HepG2 (cell line): Measurements from ENCODE around the gene TBX10. TPM values are rescaled to one million over a fixed set of nuclear protein-coding genes. Genes with fewer than 3 reads are reported as not detected.

Experiments
- ATAC-seq: fragments of 200-7000 bp; cut with Tn5 transposase; 3 replicates; pipeline ENCODE4 v1.9.1; 2020; ENCODE audit warnings: mild to moderate bottlenecking, moderate library complexity
- BruUV-seq: library from RNA; stranded (reverse); fragments of 400-500 nt; replicated peaks from 2 replicates; lab custom pipeline; 2021; lab: Mats Ljungman, UMichigan
- CTCF ChIA-PET: fragments of 300-600 bp; formaldehyde crosslinking; extraction: SDS; loops from one replicate; lab custom pipeline; 2021; ENCODE audit warnings: low total read pairs, inconsistent platforms, low intra/inter-chr PET ratio; lab: Yijun Ruan, JAX
- POLR2A ChIA-PET: fragments of 350-600 bp; sonication (Branson Sonifier 250); formaldehyde crosslinking; loops from one replicate; lab custom pipeline; 2020; ENCODE audit warnings: antibody characterized with exemption, inconsistent platforms; lab: Yijun Ruan, JAX
- DNase-seq: peaks from one replicate; pipeline ENCODE4 v3.0.0-alpha.2; 2015; ENCODE audit warnings: low spot score
- FAIRE-seq: peaks from 3 replicates; lab custom pipeline; 2011; peaks lifted over from hg19 to GRCh38; lab: Jason Lieb, UNC
- H2AFZ ChIP-seq: one replicate; pipeline ENCODE4 v1.6.1; 2011; ENCODE audit warnings: low read length, inconsistent platforms
- H3K27ac ChIP-seq: fragments of 300-600 bp; 3 replicates; pipeline ENCODE4 v1.8.0; 2011; ENCODE audit warnings: mixed run types, mild to moderate bottlenecking, mixed read lengths, low read length, inconsistent platforms; ENCODE audit not compliant: insufficient read depth; ENCODE audit errors: extremely low read length
- H3K27me3 ChIP-seq, 2 experiments: fragments of 200-600 bp in 1 of 2; 2 replicates in 1 of 2; 3 replicates in 1 of 2; pipeline versions ENCODE4 v1.6.0 to v1.8.0; 2011; ENCODE audit warnings: low read length in 2 of 2, mild to moderate bottlenecking in 2 of 2, moderate library complexity in 2 of 2, inconsistent platforms in 1 of 2; ENCODE audit not compliant: insufficient read depth in 2 of 2, control insufficient read depth in 1 of 2
- H3K36me3 ChIP-seq, 2 experiments: fragments of 200-600 bp in 1 of 2; replicated peaks in 1 of 2; 2 replicates in 1 of 2; 3 replicates in 1 of 2; pipeline versions ENCODE4 v1.5.1 to v1.8.0; 2011; ENCODE audit warnings: low read length in 2 of 2, inconsistent platforms in 1 of 2; ENCODE audit not compliant: insufficient read depth in 2 of 2, control insufficient read depth in 1 of 2
- H3K4me1 ChIP-seq: 2 replicates; pipeline ENCODE4 v1.5.1; 2012; ENCODE audit warnings: low read length, inconsistent platforms; ENCODE audit not compliant: insufficient read depth
- H3K4me2 ChIP-seq: 2 replicates; pipeline ENCODE4 v1.6.0; 2011; ENCODE audit warnings: low read depth, low read length, inconsistent platforms
- H3K4me3 ChIP-seq, 3 experiments: fragments of 200-600 bp in 1 of 3; sonication (generic), shearing (Covaris generic) in 1 of 3; replicated peaks in 1 of 3; 2 replicates each; pipeline ENCODE4 v1.5.1; 2011 to 2016; ENCODE audit warnings: low read length in 3 of 3, inconsistent platforms in 2 of 3, low read depth in 2 of 3, mild to moderate bottlenecking in 2 of 3, control low read depth in 1 of 3, mixed read lengths in 1 of 3; ENCODE audit not compliant: insufficient read depth in 1 of 3
- H3K79me2 ChIP-seq: one replicate; pipeline ENCODE4 v1.6.1; 2011; ENCODE audit warnings: low read length, inconsistent platforms; ENCODE audit not compliant: insufficient read depth
- H3K9ac ChIP-seq: 2 replicates; pipeline ENCODE4 v1.6.0; 2011; ENCODE audit warnings: mild to moderate bottlenecking, low read depth, low read length, inconsistent platforms; ENCODE audit not compliant: insufficient read depth
- H3K9me3 ChIP-seq: 2 replicates; pipeline ENCODE4 v1.5.1; 2012; ENCODE audit warnings: mild to moderate bottlenecking, low read length
- H4K20me1 ChIP-seq: 2 replicates; pipeline ENCODE4 v1.6.0; 2011; ENCODE audit warnings: inconsistent platforms, mild to moderate bottlenecking, low read length, moderate library complexity; ENCODE audit not compliant: insufficient read depth
- FOSL1 ChIP-seq: sonication (generic); formaldehyde crosslinking; IDR thresholded peaks from 2 replicates; pipeline ENCODE4 v1.9.0; 2021; ENCODE audit warnings: missing genetic modification reagents, borderline replicate concordance
- GTF3A ChIP-seq: sonication (generic); formaldehyde crosslinking; conservative IDR thresholded peaks from 2 replicates; pipeline ENCODE4 v1.4.0; 2020; ENCODE audit warnings: mild to moderate bottlenecking, missing genetic modification reagents
- HMGA1 ChIP-seq: sonication (generic); formaldehyde crosslinking; conservative IDR thresholded peaks from 2 replicates; pipeline ENCODE4 v1.4.0; 2020; ENCODE audit warnings: missing genetic modification reagents
- MXI1 ChIP-seq: IDR thresholded peaks from 3 replicates; pipeline ENCODE4 v1.6.1; 2012; ENCODE audit warnings: low read depth, low read length, inconsistent platforms, borderline replicate concordance
- PPARG ChIP-seq: conservative IDR thresholded peaks from 2 replicates; pipeline ENCODE4 v1.6.1; 2016; ENCODE audit warnings: missing biosample characterization, missing genetic modification reagents
- SIX1 ChIP-seq: sonication (generic); formaldehyde crosslinking; IDR thresholded peaks from 2 replicates; pipeline ENCODE4 v1.4.0; 2020; ENCODE audit warnings: missing genetic modification reagents, borderline replicate concordance
- SP4 ChIP-seq: sonication (generic); formaldehyde crosslinking; IDR thresholded peaks from 2 replicates; pipeline ENCODE4 v1.8.1; 2023; ENCODE audit warnings: mild to moderate bottlenecking, missing genetic modification reagents
- SPEN ChIP-seq: sonication (generic); formaldehyde crosslinking; IDR thresholded peaks from 2 replicates; pipeline ENCODE4 v1.5.1; 2020; ENCODE audit warnings: low read depth, mild to moderate bottlenecking, missing genetic modification reagents
- SUZ12 ChIP-seq: fragments of 150-350 bp; IDR thresholded peaks from 2 replicates; pipeline ENCODE4 v1.6.1; 2014; ENCODE audit warnings: low read depth, low read length
- TFAP4 ChIP-seq: sonication (generic); IDR thresholded peaks from 2 replicates; pipeline ENCODE4 v1.6.1; 2016; ENCODE audit warnings: low read depth, borderline replicate concordance
- ZFYVE20 ChIP-seq: sonication (generic); formaldehyde crosslinking; IDR thresholded peaks from 2 replicates; pipeline ENCODE4 v1.8.0; 2023; ENCODE audit warnings: low read depth, mild to moderate bottlenecking, moderate library complexity, missing genetic modification reagents, borderline replicate concordance
- ZNF124 ChIP-seq: sonication (generic); formaldehyde crosslinking; IDR thresholded peaks from 2 replicates; pipeline ENCODE4 v1.4.0; 2020; ENCODE audit warnings: missing genetic modification reagents
- ZNF276 ChIP-seq: sonication (generic); formaldehyde crosslinking; IDR thresholded peaks from 2 replicates; pipeline ENCODE4 v1.4.0; 2020; ENCODE audit warnings: mild to moderate bottlenecking, low read depth, missing genetic modification reagents
- ZNF280B ChIP-seq: sonication (generic); formaldehyde crosslinking; IDR thresholded peaks from 2 replicates; pipeline ENCODE4 v1.5.0; 2020; ENCODE audit warnings: missing genetic modification reagents, mild to moderate bottlenecking, borderline replicate concordance
- ZNF317 ChIP-seq: sonication (generic); formaldehyde crosslinking; IDR thresholded peaks from 2 replicates; pipeline ENCODE4 v1.5.0; 2020; ENCODE audit warnings: mild to moderate bottlenecking, missing genetic modification reagents
- ZNF329 ChIP-seq: sonication (generic); formaldehyde crosslinking; IDR thresholded peaks from 2 replicates; pipeline ENCODE4 v1.9.0; 2021; ENCODE audit warnings: low read depth, mild to moderate bottlenecking, missing genetic modification reagents
- ZNF792 ChIP-seq: IDR thresholded peaks from 2 replicates; pipeline ENCODE4 v1.6.1; 2016
- ZNF841 ChIP-seq: sonication (generic); formaldehyde crosslinking; IDR thresholded peaks from 2 replicates; pipeline ENCODE4 v1.8.1; 2023; ENCODE audit warnings: missing genetic modification reagents, borderline replicate concordance
- WGBS: methylation state at CpG from one replicate; pipeline ENCODE4 v1.1.6; 2017; ENCODE audit warnings: low lambda C conversion rate; 5-methylcytosine and 5-hydroxymethylcytosine counted together
- in situ Hi-C: cut with HindIII; loops from 2 replicates; pipeline ENCODE4 v1.10.0; 2017; ENCODE audit warnings: low pct_unique_long_range_greater_than_20kb; ENCODE audit not compliant: extremely low pct_ligation_motif_present
- intact Hi-C: fragments of 100-400 bp; cut with micrococcal nuclease; formaldehyde crosslinking; loops from one replicate; pipeline ENCODE4 v1.10.0; 2022; ENCODE audit not compliant: unreplicated experiment
- polyA plus RNA-seq, 8 experiments: library from polyadenylated mRNA; depleted of rRNA in 3 of 8; stranded (reverse) in 7 of 8; unstranded in 1 of 8; fragments of >200 nt; fragmentation: Illumina TruSeq in 4 of 8; extraction: Trizol in 4 of 8; gene quantifications; 2 replicates each; pipeline versions ENCODE4 v1.2.1 to v1.2.3, GENCODE V29; 2011 to 2016; ENCODE audit warnings: low read depth in 4 of 8, missing spikeins in 1 of 8, mixed read lengths in 1 of 8; ENCODE audit not compliant: insufficient read depth in 1 of 8
- total RNA-seq, 5 experiments: library from RNA; depleted of rRNA; stranded (reverse); fragments of >200 nt; fragmentation: Illumina TruSeq; extraction: Trizol; gene quantifications; 2 replicates each; pipeline ENCODE4 v1.2.3, GENCODE V29; 2016; ENCODE audit warnings: low read depth in 1 of 5
- TF ChIP-seq, protein P1 (sequence below): IDR thresholded peaks from 2 replicates; pipeline ENCODE4 v1.6.1; 2018; ENCODE audit warnings: missing genetic modification reagents

TBX10 gene
- total and polyA plus RNA-seq, 2 of the 13 experiments (the other 11 are each of a cell fraction or from before 2014, with no cell fraction given), result 0.27 to 1.7 TPM

- TF ChIP-seq TFAP4, result peak; percentile 43; the same call in 1 of the 2 replicates
Measured at GRCh38 chr11:67631411-67631810, 8.2 kb downstream of the TBX10 start (continued).

DNA sequence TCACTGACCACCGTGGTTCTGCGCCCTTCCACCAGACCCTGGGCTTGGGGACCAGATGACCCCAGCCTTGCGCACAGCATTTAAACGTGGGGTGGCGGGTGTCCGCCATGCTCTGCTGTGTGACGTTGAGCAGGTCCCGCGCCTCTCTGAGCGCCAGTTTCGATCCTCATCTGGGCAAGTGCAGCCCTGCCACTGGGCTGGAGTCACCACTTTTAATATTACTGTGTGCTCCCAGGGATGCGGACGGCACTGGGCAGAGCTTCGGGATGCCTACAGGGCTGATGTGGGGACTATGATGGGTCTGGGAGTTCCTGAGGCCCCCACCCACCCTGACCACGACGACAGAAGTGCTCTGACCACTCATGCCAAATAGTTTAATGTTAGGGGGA is 8.6 kb downstream of the TBX10 start:
- no peaks in the 10 kb centered on the region for H3K9me3 ChIP-seq
- H3K4me1 ChIP-seq, result peaks cover 64% of the 10 kb centered on the region
- H4K20me1 ChIP-seq, result no peaks in the 10 kb centered on the region
- no peaks in the 10 kb centered on the region; a peak in 2 of 5 replicates for H3K27me3 ChIP-seq
- H3K4me3 ChIP-seq, result peak overlapping the region; percentile 49 to 86 (median 71)
- no peak overlapping the region for H2AFZ ChIP-seq
- 48% methylated on average over 16 of the region's 16 CpGs for WGBS
- in situ Hi-C loops, result no loop called here
- no peaks in the 10 kb centered on the region for H3K36me3 ChIP-seq
- ChIA-PET POLR2A (interaction anchor here (1.0 to 4.8 kb wide), 12 partner anchors 9 to 229 kb away, joined by 3 to 52 read pairs (median 8); partner anchors contain the start of genes ACY3, PPP1CA and TBX10), CTCF (interaction anchor here (0.8 to 1.6 kb wide), 2 partner anchors 17 to 28 kb away, joined by 3 to 5 read pairs; no protein-coding TSS in a partner anchor)
- intact Hi-C loops, result loop anchor here (1.0 kb wide), 1 partner anchor 28 kb away; no protein-coding TSS in a partner anchor
- ATAC-seq (peak; percentile 0; the same call in 2 of the 3 replicates), DNase-seq (no peak), FAIRE-seq (no peak)
- H3K9ac ChIP-seq, result peak overlapping the region; percentile 77
- no TSS peak for BruUV-seq
- H3K79me2 ChIP-seq, result no peaks in the 10 kb centered on the region
- H3K4me2 ChIP-seq, result peak overlapping the region; percentile 83
- H3K27ac ChIP-seq, result peak overlapping the region; percentile 84
- TF ChIP-seq ZNF317, result no peak
- no peak for TF ChIP-seq ZNF124 (CRISPR knock-in tag)
- TF ChIP-seq, protein P1, sequence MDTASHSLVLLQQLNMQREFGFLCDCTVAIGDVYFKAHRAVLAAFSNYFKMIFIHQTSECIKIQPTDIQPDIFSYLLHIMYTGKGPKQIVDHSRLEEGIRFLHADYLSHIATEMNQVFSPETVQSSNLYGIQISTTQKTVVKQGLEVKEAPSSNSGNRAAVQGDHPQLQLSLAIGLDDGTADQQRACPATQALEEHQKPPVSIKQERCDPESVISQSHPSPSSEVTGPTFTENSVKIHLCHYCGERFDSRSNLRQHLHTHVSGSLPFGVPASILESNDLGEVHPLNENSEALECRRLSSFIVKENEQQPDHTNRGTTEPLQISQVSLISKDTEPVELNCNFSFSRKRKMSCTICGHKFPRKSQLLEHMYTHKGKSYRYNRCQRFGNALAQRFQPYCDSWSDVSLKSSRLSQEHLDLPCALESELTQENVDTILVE (CRISPR knock-in tag), result no peak
- TF ChIP-seq HMGA1, result no peak
- no peak for TF ChIP-seq MXI1
- no peak for TF ChIP-seq SIX1
- no peak for TF ChIP-seq ZFYVE20 (CRISPR knock-in tag)
- no peak for TF ChIP-seq ZNF280B (CRISPR knock-in tag)
- TF ChIP-seq ZNF329 (CRISPR knock-in tag), result no peak
- TF ChIP-seq SP4, result no peak
- TF ChIP-seq FOSL1, result no peak
- 0 out of 2 replicates have a peak, but pooled peaks have one; percentile 19 for TF ChIP-seq ZNF276 (CRISPR knock-in tag)
- no peak for TF ChIP-seq ZNF841 (CRISPR knock-in tag)
- no peak for TF ChIP-seq SUZ12
- TF ChIP-seq GTF3A, result no peak
- TF ChIP-seq SPEN (CRISPR knock-in tag), result no peak
- no peak for TF ChIP-seq ZNF792 (CRISPR knock-in tag)
- no peak for TF ChIP-seq PPARG (CRISPR knock-in tag)
